GM18870 (cell line): ENCODE measurements around the gene LLGL1.
"Not testable (repeated sequence)": the region's sequence is repeated elsewhere in the genome, so short reads cannot be mapped to it uniquely, and the experiment has no call there.

Source experiments
- ATAC-seq: cut with Tn5 transposase; IDR thresholded peaks from one replicate; pipeline ENCODE4 v1.9.1; 2021; ENCODE audit warnings: moderate library complexity; ENCODE audit not compliant: unreplicated experiment

The LLGL1 gene

GRCh38 chr17:18194394-18194793 lies 31.0 kb upstream of the LLGL1 start:
- no peak for ATAC-seq

- no peak for ATAC-seq
Measured at GRCh38 chr17:18194804-18195203, 30.6 kb upstream of the LLGL1 start.

DNA sequence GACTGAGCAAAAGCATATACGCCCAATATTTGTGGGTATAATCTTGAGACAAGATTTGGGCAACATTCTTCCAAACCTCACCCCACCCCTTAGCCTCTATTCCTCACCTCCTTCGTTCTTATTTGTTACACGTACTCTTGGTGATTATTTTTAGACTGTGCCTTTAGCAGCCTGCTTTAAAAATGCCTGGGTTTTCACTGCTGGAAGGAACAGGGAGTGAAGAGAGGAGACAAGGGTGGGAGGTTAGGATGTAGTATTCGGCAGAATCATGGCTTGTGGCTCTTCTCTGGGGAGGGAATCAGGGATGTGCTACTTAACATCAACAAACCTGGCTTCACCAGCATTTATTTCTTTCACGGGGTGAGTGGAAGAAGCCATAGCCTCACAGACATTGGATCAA lies 30.2 kb upstream of the LLGL1 start:
- no peak for ATAC-seq

- ATAC-seq = no peak
Measured at GRCh38 chr17:18197535-18198194, 27.8 kb upstream of the LLGL1 start.

DNA sequence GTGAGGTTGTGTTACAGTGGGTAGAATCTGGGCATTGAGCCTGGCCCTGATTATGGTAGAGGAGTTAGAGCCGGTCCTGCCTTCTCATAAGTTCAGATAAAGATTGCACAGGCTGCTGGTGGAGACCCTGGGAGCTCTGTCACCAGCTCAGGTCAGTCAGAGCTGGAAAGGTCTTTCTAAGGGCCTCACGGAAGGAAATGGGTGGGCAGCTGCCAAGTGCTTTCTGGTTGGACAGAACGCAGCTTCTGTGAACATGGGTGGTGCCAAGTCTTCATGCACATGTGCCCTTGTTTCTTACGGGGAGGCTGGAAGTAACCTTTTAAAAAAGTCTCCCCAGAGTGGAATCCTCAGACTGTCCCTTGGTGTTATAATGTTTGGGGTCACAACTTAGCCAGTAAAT lies 26.9 kb upstream of the LLGL1 start:
- ATAC-seq = no peak

GRCh38 chr17:18201108-18201507 lies 24.3 kb upstream of the LLGL1 start:
- no peak for ATAC-seq

DNA sequence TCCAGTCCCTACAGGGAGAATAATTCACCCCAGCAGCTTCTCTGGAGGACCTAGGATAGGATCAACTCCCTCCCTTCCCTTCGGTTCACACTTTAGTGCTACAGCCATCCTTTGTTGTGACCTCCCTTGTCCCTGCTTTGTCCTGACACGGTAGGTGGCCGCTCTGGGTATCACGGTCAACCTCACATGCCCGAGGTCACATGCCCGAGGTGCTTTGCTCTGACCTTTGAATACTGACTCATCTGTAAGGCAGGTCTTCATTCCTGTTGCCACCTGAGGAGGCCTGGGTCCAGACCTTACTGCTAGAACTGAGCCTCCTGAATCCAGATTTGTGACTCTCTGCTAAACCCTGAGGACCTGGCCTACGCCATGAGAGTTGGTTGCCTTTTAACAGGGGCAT lies 22.1 kb upstream of the LLGL1 start:
- no peak for ATAC-seq

DNA sequence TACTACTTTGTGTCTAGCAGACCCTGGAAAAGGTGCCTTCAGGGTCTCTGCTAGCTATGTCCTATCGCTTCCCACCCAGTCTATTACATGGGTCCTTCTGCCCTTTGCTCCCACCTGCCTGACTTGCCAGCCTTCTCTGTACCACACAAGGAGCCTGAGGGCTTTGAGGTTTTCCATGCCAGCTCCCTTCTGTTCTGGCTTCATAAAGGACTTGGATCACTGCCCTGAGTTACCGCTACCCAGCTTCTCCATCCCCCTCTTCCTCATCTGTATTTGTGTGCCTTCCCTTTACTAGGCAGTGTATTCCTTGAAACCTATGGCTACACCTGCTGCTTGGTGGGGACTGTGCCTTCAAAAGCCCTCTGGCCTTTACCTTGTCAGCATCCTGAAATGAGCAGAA lies 19.6 kb upstream of the LLGL1 start:
- ATAC-seq = no peak

GRCh38 chr17:18206962-18207361 lies 18.5 kb upstream of the LLGL1 start:
- ATAC-seq = no peak

GRCh38 chr17:18208092-18208491 lies 17.3 kb upstream of the LLGL1 start:
- no peak for ATAC-seq

GRCh38 chr17:18213666-18214270 lies 11.7 kb upstream of the LLGL1 start:
- no peak for ATAC-seq

DNA sequence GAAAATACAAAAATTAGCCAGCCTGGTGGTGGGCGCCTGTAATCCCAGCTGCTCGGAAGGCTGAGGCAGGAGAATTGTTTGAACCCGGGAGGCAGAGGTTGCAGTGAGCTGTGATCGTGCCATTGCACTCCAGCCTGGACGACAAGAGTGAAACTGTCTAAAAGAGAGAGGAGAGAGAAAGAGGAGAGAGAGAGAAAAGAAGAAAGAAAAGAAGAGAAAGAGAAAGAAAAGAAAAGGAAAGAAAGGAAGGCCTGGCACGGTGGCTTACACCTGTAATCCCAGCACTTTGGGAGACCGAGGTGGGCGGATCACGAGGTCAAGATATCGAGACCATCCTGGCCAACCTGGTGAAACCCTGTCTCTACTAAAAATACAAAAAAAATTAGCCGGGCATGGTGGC lies 8.5 kb upstream of the LLGL1 start:
- ATAC-seq = not testable (repeated sequence)

DNA sequence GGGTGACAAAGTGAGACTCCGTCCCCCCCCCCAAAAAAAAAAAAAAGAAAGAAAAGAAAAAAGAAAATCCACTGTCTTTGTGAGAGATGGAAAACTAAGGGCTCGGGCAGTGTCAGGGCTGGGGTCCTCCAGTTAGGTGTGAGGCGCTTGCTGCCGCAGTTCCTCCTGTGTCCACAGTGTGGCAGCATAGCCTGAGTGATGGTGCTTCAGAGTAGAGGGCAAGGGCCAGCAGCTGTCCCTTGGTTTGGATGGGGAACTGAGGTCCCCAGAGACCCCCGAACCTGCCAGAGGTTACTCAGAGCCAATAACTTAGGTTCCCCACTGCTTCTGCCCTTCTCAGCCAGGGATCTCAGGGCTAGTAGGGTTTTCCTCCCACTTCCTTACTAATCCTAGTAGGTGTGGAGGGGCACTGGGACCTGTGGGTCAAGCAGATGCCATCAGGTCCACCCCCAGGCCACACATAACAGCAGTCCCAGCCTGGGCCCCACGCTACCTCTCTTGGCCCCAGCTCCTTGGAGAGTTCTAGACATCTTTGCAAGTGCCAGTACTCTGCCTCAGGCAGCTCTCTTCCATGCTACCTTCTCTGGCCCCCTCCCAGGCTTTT lies 7.9 kb upstream of the LLGL1 start:
- ATAC-seq = no peak

- no peak for ATAC-seq
Measured at GRCh38 chr17:18218756-18219415, 6.5 kb upstream of the LLGL1 start.

- no peak for ATAC-seq
Measured at GRCh38 chr17:18224053-18224386, 1.4 kb upstream of the LLGL1 start.

- no peak for ATAC-seq
Measured at GRCh38 chr17:18224387-18225120, 881 bp upstream of the LLGL1 start.

GRCh38 chr17:18225642-18226283 lies 328 bp downstream of the LLGL1 start:
- no peak for ATAC-seq

DNA sequence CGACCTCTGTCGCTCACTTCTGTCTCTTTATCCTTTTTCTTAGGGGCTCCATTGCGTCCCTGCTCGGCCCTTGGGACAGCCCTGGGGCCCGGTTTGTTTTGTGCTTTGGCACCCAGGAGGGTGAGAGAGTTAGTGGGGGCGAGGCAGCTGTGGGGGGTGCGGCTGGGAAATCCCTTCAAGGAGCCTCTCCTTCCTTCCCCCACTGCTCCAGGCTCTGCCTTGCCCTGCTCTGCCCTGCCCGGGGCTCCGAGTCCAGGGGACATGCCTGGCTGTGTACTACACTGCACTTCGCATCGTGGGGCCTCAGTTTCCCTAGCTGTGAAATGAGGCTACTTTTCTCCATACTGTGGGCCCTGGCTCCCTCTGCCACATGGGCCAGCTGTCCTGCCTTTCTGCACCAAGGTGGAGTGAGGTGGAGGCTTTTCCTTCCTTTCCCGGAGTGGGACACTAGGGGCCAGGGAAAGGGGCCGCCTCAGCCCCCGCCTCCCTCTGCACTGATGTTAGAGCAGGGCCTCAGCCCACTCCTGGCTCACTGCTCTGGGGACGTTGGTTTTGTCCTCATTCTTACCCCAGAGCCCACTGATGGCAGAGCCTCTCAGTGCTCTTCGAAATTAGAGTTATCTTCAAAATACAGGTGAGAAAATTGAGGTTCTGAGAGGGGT lies 980 bp downstream of the LLGL1 start:
- no peak for ATAC-seq

DNA sequence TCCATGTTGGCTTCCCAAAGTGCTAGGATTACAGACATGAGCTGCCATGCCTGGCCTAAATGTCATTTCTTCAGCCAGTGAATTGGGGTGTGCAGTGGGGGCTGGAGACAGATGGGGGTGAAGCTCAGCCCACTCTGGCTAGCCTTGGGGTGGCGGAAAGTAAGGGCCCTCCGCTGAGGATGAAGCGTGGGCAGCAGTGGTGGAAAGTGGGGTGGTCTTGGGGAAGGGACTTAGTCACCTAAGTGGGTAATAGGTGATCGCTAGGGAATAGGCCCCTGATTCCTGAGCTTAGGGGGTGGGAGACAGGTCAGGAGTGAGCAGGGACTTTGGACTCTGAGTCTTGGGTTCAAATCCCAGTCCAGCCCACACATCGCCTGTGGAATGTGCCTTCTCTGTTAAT lies 2.2 kb downstream of the LLGL1 start:
- no peak for ATAC-seq

GRCh38 chr17:18228176-18228682 lies 2.8 kb downstream of the LLGL1 start:
- ATAC-seq = no peak
